KG1 (cell line): ENCODE data around the gene DCTD.
"Not testable (repeated sequence)": the region's sequence is repeated elsewhere in the genome, so short reads cannot be mapped to it uniquely, and the experiment has no call there.

Source experiments
- DNase-seq: peaks from one replicate; lab custom pipeline; 2025; lab: John Stamatoyannopoulos, UW

The DCTD gene

GRCh38 chr4:182921608-182922007, 4.4 kb upstream of the DCTD start:
- no peak for DNase-seq

- no peak for DNase-seq
Measured at GRCh38 chr4:182920676-182921075, 3.5 kb upstream of the DCTD start.

GRCh38 chr4:182918791-182919302, 1.7 kb upstream of the DCTD start:
- DNase-seq, result no peak

- peak; percentile 13 for DNase-seq
Measured at GRCh38 chr4:182918044-182918607, 940 bp upstream of the DCTD start.

GRCh38 chr4:182916483-182917181, 554 bp downstream of the DCTD start:
- DNase-seq, result no peak

GRCh38 chr4:182914357-182914756, 2.8 kb downstream of the DCTD start:
- DNase-seq, result no peak

GRCh38 chr4:182913621-182914020, 3.6 kb downstream of the DCTD start:
- no peak for DNase-seq

- DNase-seq, result no peak
Measured at GRCh38 chr4:182913036-182913435, 4.2 kb downstream of the DCTD start.

- DNase-seq, result no peak
Measured at GRCh38 chr4:182908124-182908523, 9.1 kb downstream of the DCTD start.

GRCh38 chr4:182907396-182907795, 9.8 kb downstream of the DCTD start:
- DNase-seq, result no peak

GRCh38 chr4:182906786-182907185, 10.4 kb downstream of the DCTD start:
- no peak for DNase-seq

- DNase-seq, result no peak
Measured at GRCh38 chr4:182905038-182905437, 12.1 kb downstream of the DCTD start.

- DNase-seq, result no peak
Measured at GRCh38 chr4:182904211-182904761, 12.9 kb downstream of the DCTD start.

- no peak for DNase-seq
Measured at GRCh38 chr4:182903013-182903412, 14.2 kb downstream of the DCTD start.

GRCh38 chr4:182901337-182901736, 15.8 kb downstream of the DCTD start:
- DNase-seq, result no peak

GRCh38 chr4:182900021-182900420, 17.2 kb downstream of the DCTD start:
- not testable (repeated sequence) for DNase-seq

- no peak for DNase-seq
Measured at GRCh38 chr4:182898479-182898799, 18.7 kb downstream of the DCTD start.

- DNase-seq, result no peak
Measured at GRCh38 chr4:182897601-182898478, 19.3 kb downstream of the DCTD start.

- no peak for DNase-seq
Measured at GRCh38 chr4:182896421-182896820, 20.8 kb downstream of the DCTD start.

GRCh38 chr4:182895791-182896292, 21.3 kb downstream of the DCTD start:
- DNase-seq, result no peak

GRCh38 chr4:182894681-182895275, 22.4 kb downstream of the DCTD start:
- DNase-seq, result no peak

GRCh38 chr4:182893474-182894080, 23.6 kb downstream of the DCTD start:
- no peak for DNase-seq
